Hippocampal formation (tissue), 2 donors: Measurements from ENCODE around the gene EFHC2.
"Not testable (repeated sequence)": the region's sequence is repeated elsewhere in the genome, so short reads cannot be mapped to it uniquely, and the experiment has no call there.

Source experiments
- DNase-seq, 2 donors: peaks; one replicate each; lab custom pipeline; 2025; lab: John Stamatoyannopoulos, UW

EFHC2 gene

DNA sequence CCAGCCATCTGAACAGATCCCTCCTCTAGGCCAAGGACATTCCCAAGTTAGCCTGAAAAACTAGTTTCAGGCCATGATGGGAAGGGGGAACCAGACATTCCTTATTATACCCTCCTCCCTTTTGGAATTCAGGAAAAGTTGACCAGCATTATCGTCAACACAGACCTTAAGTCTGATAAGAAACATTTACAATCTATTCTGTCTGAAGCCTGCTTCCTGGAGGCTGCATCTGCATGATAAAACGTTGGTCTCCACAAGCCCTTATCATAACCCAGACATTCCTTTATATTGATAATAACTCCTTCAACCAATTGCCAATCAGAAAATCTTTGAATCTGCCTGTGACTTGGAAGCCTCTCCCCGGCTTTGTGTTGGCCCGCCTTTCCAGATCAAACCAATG lies 44.3 kb downstream of the EFHC2 start:
- DNase-seq, result no peak

GRCh38 chrX:44291468-44292092 lies 51.9 kb downstream of the EFHC2 start:
- no peak for DNase-seq

DNA sequence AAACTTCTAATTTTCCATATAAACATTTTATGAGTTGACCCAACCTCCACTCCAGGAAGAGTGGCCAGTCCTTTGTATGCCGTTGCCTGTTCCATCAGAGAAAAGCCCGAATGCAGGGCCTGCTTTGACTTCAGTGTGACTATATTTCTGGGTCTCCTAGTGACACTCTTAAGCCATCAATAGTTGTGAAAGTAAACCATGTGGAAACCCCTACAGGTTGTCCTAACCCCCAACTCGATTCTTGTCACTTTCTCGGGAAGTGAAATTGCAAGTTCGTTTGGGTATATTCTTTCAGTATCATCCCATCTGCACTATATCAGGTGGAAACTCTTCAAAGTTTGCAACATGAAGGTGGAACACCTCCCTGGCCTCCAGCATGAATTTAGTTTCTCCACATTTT lies 52.8 kb downstream of the EFHC2 start:
- no peak for DNase-seq

GRCh38 chrX:44282753-44283152 lies 60.7 kb downstream of the EFHC2 start:
- DNase-seq, result no peak

DNA sequence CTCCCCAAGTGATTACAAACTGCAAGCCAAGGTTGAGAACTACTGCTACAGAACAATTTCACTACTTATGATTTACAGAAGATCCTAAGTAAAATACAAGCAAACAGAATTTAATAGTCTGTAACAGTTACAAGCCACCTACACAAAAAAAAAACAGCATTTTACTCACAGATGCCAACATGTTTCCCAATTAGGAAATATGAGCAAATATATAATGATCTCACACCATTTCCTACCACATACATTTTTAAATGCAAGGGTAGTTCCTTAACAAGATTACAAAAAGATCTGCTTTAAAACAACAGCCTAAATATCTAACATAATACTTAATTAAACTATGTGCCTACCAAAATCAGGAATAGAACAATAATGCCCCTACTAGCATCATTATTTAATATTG lies 63.4 kb downstream of the EFHC2 start:
- DNase-seq, result no peak

- no peak for DNase-seq
Measured at GRCh38 chrX:44274096-44274495, 69.4 kb downstream of the EFHC2 start.

DNA sequence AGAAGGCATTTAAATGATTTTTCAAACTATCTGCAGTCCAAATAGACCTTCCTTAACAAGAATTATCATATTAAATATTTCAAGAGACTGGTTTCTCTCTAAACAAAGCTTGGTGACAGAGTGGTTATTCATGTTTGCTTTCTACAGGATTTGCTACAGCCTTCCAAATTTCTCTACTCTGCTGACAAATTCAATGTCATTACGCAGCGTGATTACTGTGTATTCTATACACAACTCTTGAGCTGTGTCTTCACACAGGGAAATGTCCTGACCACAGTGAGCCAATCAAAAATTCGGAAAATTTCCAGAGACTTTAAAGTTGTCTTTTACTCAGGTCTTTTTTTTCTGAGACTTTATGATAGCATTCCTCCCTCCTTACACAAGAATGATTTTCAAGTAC lies 75.6 kb downstream of the EFHC2 start:
- no peak for DNase-seq

DNA sequence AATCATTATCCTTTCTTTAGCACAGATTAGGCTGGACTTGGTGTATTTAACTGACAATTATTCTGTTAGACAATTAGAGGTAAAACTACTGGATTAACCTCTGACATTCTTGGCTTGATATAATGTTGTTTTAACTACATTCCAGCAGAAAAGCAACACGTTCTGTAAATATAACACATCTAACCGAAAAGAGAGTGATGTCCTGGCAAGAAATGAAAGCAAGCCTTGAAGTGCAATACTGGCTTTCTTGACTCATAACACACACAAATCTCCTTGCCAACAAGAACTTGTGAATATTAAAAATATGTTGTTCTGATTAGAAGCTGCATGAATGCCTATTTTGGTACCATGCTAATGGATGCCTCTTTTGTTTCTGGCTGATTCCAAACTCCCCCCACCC lies 76.4 kb downstream of the EFHC2 start:
- DNase-seq, result no peak

- no peak for DNase-seq
Measured at GRCh38 chrX:44265559-44265958, 77.9 kb downstream of the EFHC2 start.

DNA sequence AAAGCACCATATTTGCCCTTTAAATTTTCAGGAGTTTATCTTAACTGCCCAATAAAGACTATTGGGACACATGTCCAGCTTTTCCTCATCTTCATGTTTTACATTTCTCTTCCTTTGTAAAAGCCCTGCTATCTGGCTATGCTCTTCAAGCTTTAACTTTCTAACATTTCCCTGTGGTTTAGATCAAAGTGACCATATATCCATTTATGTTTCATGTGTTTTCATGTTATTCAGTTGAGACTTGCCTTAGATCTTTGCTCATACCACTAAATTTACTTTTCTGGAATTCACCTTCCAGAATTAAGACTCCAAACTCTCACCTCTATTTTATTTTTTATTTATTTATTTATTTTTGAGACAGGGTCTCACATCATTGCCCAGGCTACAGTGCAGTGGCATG lies 78.5 kb downstream of the EFHC2 start:
- DNase-seq, result no peak

- no peak for DNase-seq
Measured at GRCh38 chrX:44261286-44261685, 82.2 kb downstream of the EFHC2 start.

GRCh38 chrX:44260609-44261008 lies 82.9 kb downstream of the EFHC2 start:
- DNase-seq, result no peak

GRCh38 chrX:44255742-44256141 lies 87.7 kb downstream of the EFHC2 start:
- not testable (repeated sequence) for DNase-seq

GRCh38 chrX:44253575-44253942 lies 89.9 kb downstream of the EFHC2 start:
- DNase-seq, result no peak

DNA sequence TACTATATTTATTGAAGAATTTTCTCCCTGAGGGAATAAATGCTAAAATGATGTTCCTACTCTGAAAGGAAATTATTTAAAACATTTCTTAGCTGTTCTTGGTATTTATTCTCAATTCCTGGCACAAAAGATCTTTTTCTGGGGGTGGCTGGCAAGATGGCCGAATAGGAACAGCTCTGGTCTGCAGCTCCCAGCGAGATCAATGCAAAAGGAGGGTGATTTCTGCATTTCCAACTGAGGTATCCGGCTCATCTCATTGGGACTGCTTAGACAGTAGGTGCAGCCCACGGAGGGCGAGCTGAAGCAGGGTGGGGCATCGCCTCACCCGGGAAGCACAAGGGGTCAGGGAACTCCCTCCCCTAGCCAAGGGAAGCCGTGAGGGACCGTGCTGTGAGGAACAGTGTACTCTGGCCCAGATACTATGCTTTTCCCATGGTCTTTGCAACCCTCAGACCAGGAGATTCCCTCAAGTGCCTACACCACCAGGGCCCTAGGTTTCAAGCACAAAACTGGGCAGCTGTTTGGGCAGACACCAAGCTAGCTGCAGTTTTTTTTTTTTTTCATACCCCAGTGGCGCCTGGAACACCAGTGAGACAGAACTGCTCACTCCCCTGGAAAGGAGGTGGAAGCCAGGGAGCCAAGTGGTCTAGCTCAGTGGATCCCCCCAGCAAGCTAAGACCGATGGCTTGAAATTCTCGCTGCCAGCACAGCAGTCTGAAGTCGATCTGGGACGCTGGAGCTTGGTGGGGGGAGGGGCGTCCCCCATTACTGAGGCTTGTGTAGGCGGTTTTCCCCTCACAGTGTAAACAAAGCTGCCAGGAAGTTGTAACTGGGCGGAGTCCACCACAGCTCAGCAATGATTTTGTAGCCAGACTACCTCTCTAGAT lies 90.5 kb downstream of the EFHC2 start:
- DNase-seq, result not testable (repeated sequence)

DNA sequence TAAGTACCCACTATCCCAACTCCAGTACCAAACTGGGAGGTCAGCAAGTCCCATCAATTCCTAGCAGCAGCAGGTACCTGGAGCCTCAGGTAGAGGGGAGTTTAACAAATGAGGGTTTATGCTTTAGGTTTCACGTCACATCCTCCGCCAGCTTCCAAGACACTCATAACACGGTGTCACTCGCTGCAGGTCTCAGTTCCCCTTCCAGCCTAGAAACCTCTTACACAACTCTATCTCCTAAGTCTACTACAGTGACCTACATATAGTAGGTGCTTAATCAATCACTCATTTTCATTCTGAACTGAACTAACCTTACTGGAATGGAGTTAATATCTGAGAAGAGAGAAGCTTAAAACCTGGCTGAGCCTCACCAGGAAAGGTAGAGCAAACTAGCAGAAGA lies 96.0 kb downstream of the EFHC2 start:
- DNase-seq, result no peak

DNA sequence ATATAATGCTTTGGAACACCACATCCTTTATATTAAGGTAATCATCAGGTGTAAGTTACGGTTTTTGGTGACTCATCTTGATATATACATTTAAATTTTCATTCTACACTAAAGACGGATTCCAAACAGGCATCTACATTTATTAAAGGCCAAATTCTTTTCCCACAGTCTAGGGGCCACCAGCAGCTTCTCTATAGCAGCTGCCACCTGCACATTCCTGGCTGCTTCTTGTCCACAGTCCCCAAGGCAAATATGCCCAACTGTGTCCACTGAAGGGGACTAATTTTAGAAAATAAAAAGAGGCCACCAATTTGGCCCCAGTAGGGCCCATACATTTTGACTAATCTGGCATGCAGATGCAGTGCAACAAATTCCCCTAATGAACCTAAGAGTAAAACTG lies 96.6 kb downstream of the EFHC2 start:
- no peak for DNase-seq

DNA sequence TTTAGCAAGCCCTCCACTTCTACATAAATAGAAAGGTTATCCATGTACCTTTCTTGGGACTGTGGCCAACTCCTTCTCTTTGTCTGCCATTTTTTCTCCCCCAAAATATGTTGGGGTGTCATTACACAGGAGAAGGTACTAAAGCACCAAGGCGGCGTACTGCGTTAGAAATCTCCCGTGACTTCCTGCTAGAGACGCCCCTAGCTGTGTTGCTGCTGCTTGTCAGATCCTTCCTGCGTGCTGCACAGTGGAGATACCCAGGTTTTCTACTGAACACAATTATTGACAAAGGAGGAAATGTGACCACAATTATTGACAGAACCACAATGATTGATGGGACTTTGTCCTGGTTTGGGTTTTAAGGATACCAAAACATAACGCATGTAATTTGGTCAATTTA lies 97.7 kb downstream of the EFHC2 start:
- no peak for DNase-seq

GRCh38 chrX:44244008-44244407 lies 99.5 kb downstream of the EFHC2 start:
- DNase-seq, result peak in 1 of 2 donors; percentile 55

DNA sequence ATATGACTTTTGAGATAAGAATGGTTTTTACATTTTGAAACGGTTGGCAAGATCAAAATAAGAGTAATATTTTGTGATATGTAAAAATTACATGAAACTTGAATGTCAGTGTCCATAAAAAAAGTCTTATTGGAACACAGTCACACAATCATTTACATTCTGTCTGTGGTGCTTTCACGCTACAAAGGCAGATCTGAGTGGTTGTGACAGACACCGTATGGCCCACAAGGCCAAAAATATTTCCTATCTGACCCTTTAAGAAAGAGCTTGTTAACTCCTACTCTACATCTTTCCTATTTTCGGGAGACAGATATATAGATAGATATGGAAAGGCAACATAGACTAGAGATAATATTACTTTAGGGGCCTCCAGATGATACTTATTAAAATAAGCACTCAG lies 101.9 kb downstream of the EFHC2 start:
- no peak for DNase-seq

- DNase-seq, result no peak
Measured at GRCh38 chrX:44240036-44240435, 103.4 kb downstream of the EFHC2 start.

- DNase-seq, result no peak
Measured at GRCh38 chrX:44239036-44239435, 104.4 kb downstream of the EFHC2 start.

DNA sequence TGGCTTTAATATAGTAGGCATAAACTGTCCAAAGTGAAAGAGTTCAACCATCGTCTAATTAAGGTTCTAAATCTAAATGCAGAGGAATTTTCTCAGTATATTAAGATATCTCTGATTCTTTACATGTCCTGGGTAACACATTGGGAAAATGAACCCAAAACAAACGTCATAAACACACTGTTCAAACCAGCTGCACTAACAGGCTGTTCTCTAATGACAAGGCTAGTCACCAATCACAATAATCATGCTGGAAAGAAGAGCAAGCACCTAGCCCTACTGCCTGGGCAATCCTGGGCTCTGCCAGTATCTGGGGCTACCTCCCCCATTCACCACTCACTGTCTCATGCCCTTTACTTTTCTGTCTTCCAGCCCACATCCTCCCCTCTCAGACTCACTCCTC lies 107.9 kb downstream of the EFHC2 start:
- DNase-seq, result no peak

DNA sequence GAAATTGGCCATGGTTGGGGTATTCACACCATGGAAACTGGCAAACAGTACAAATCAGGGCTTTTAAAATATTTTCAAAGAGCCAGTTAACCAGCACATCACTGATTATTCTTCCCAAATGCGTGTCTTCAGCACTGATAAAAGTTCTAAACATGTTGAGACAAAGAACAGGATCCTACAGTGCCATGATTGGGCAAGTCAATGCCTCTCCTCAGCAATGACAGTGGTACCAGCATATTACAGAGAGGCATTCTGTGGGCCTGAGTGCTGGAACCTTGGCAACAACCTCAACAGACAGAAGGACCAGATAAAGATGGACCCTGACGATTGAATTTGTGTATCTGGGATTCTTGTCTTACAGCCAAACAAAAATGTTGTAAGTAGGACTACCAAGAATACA lies 108.9 kb downstream of the EFHC2 start:
- DNase-seq, result no peak
